ENCODE measurements around the gene NIN.

Gene NIN

GRCh38 chr14:50831726-50832168 is 785 bp upstream of the NIN start:
- peak overlapping the region; percentile 28 for H3K27ac ChIP-seq (ENCODE audit: low read depth, low read length, poor library complexity, severe bottlenecking)
- H3K4me3 ChIP-seq (ENCODE audit: low read depth, low read length, poor library complexity, severe bottlenecking) = peak overlapping the region; percentile 68
- H2AFZ ChIP-seq (ENCODE audit: low read length) = no peak overlapping the region
- H3K79me2 ChIP-seq (ENCODE audit: insufficient read depth, low read length) = peaks cover 36% of the 10 kb centered on the region
- peaks cover 6% of the 10 kb centered on the region; the same call in 1 of the 2 replicates for H3K36me3 ChIP-seq (ENCODE audit: insufficient read depth, low read length)
- H3K9me3 ChIP-seq (ENCODE audit: low read length) = no peaks in the 10 kb centered on the region
- no peaks in the 10 kb centered on the region for H3F3A ChIP-seq (ENCODE audit: insufficient read depth, low read length)
- peaks cover 58% of the 10 kb centered on the region for H3K4me1 ChIP-seq (ENCODE audit: insufficient read depth, low read length, severe bottlenecking)
- no peaks in the 10 kb centered on the region for H4K20me1 ChIP-seq (ENCODE audit: insufficient read depth, low read length)
- no peaks in the 10 kb centered on the region for H3K9me2 ChIP-seq (ENCODE audit: low read depth, low read length)
- H3K27me3 ChIP-seq (ENCODE audit: insufficient read depth, low read length) = no peaks in the 10 kb centered on the region
- no peak for TF ChIP-seq EZH2 (IDR thresholded peaks at IDR 0.05; ENCODE audit: borderline replicate concordance, low read length)
- TF ChIP-seq, protein P1, sequence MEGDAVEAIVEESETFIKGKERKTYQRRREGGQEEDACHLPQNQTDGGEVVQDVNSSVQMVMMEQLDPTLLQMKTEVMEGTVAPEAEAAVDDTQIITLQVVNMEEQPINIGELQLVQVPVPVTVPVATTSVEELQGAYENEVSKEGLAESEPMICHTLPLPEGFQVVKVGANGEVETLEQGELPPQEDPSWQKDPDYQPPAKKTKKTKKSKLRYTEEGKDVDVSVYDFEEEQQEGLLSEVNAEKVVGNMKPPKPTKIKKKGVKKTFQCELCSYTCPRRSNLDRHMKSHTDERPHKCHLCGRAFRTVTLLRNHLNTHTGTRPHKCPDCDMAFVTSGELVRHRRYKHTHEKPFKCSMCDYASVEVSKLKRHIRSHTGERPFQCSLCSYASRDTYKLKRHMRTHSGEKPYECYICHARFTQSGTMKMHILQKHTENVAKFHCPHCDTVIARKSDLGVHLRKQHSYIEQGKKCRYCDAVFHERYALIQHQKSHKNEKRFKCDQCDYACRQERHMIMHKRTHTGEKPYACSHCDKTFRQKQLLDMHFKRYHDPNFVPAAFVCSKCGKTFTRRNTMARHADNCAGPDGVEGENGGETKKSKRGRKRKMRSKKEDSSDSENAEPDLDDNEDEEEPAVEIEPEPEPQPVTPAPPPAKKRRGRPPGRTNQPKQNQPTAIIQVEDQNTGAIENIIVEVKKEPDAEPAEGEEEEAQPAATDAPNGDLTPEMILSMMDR (IDR thresholded peaks at IDR 0.05; ENCODE audit: low read length) = no peak
- H3K4me2 ChIP-seq (ENCODE audit: low read length) = peak overlapping the region; percentile 75
- H3K9ac ChIP-seq (ENCODE audit: low read length) = peak overlapping the region; percentile 74

DNA sequence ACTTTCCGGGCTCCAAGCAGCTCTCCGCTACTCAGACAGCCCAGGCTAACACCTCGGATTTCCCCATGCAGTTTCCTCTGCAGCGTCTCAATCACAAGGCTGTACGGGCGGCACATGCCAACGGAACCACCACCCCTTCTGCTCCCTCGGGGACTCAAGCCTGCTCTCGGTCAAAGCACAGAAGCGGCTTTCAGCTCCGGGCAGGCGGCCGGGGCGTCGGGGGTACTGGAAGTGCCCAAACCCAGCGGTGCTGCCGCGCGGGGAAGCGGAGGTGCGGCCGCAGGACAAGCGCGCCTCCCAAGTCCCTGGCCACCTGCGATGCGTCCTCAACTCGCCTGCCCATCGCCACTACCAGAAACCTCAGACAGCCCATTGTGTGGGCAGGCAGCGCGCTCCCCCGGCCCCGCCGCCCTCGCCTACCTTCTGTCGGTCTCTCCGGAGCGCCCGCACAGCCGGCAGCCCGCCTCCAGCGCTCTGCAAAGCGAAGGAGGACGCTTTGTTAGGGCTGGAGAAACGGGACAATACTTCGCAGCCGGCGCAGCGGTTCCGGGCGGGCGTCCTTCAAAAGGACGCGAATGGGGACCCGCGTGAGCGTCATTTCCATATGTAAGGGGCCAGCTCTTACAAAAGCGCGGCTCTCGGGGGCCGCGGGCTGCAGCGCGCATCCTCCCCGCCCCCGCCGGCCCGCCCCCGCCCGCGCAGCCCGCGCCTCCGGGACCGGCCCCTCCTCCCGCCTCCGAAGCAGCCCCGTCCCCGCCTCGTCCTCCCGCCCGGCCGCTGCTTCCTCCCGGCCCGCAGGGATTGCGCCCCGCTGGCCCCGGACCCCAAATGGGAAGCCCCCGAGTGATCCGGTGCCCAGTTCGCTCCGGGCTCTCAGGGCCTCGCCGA is 674 bp downstream of the NIN start:
- Histone ChIP-seq H3K4me2 (ENCODE audit: low read length) (peak overlapping the region; percentile 88), H3K79me2 (ENCODE audit: insufficient read depth, low read length) (peaks cover 51% of the 10 kb centered on the region), H3K9ac (ENCODE audit: low read length) (peak overlapping the region; percentile 91), H3K27me3 (ENCODE audit: insufficient read depth, low read length) (no peaks in the 10 kb centered on the region), H4K20me1 (ENCODE audit: insufficient read depth, low read length) (no peaks in the 10 kb centered on the region), H3K27ac (ENCODE audit: low read depth, low read length, poor library complexity, severe bottlenecking) (peak overlapping the region; percentile 82), H3K4me1 (ENCODE audit: insufficient read depth, low read length, severe bottlenecking) (peaks cover 58% of the 10 kb centered on the region), H3K4me3 (ENCODE audit: low read depth, low read length, poor library complexity, severe bottlenecking) (peak overlapping the region; percentile 82), H3K9me3 (ENCODE audit: low read length) (no peaks in the 10 kb centered on the region), H3F3A (ENCODE audit: insufficient read depth, low read length) (no peaks in the 10 kb centered on the region), H3K9me2 (ENCODE audit: low read depth, low read length) (no peaks in the 10 kb centered on the region), H3K36me3 (ENCODE audit: insufficient read depth, low read length) (peaks cover 6% of the 10 kb centered on the region; the same call in 1 of the 2 replicates), H2AFZ (ENCODE audit: low read length) (no peak overlapping the region)
- no peak for TF ChIP-seq EZH2 (IDR thresholded peaks at IDR 0.05; ENCODE audit: borderline replicate concordance, low read length)
- TF ChIP-seq, protein P1 (IDR thresholded peaks at IDR 0.05; ENCODE audit: low read length) = no peak

GRCh38 chr14:50829489-50830043 is 1.4 kb downstream of the NIN start:
- H3K79me2 ChIP-seq (ENCODE audit: insufficient read depth, low read length) = peaks cover 58% of the 10 kb centered on the region
- no peaks in the 10 kb centered on the region for H3F3A ChIP-seq (ENCODE audit: insufficient read depth, low read length)
- peaks cover 58% of the 10 kb centered on the region for H3K4me1 ChIP-seq (ENCODE audit: insufficient read depth, low read length, severe bottlenecking)
- peak overlapping the region; percentile 91 for H3K9ac ChIP-seq (ENCODE audit: low read length)
- H4K20me1 ChIP-seq (ENCODE audit: insufficient read depth, low read length) = no peaks in the 10 kb centered on the region
- TF ChIP-seq EZH2 (IDR thresholded peaks at IDR 0.05; ENCODE audit: borderline replicate concordance, low read length) = no peak
- TF ChIP-seq, protein P1 (IDR thresholded peaks at IDR 0.05; ENCODE audit: low read length) = no peak
- H3K27me3 ChIP-seq (ENCODE audit: insufficient read depth, low read length) = no peaks in the 10 kb centered on the region
- peaks cover 6% of the 10 kb centered on the region; the same call in 1 of the 2 replicates for H3K36me3 ChIP-seq (ENCODE audit: insufficient read depth, low read length)
- no peaks in the 10 kb centered on the region for H3K9me3 ChIP-seq (ENCODE audit: low read length)
- H3K9me2 ChIP-seq (ENCODE audit: low read depth, low read length) = no peaks in the 10 kb centered on the region
- H3K4me2 ChIP-seq (ENCODE audit: low read length) = peak overlapping the region; percentile 88
- peak overlapping the region; percentile 82 for H3K4me3 ChIP-seq (ENCODE audit: low read depth, low read length, poor library complexity, severe bottlenecking)
- H3K27ac ChIP-seq (ENCODE audit: low read depth, low read length, poor library complexity, severe bottlenecking) = peak overlapping the region; percentile 82
- H2AFZ ChIP-seq (ENCODE audit: low read length) = no peak overlapping the region

Measured in OCI-LY1 (cell line).